ENCODE measurements around the gene SMPD4. TPM values are rescaled to one million over a fixed set of nuclear protein-coding genes. Genes with fewer than 3 reads are reported as not detected.
"Not testable (repeated sequence)": the region's sequence is repeated elsewhere in the genome, so short reads cannot be mapped to it uniquely, and the experiment has no call there.

Gene SMPD4
- total and polyA plus RNA-seq, 4 donors, result 27.3 to 46.4 (median 28.6) TPM

- H3K27me3 ChIP-seq (ENCODE audit: control insufficient read depth in 3 of 3, insufficient read depth in 3 of 3, low read length in 2 of 3), result no peaks in the 10 kb centered on the region
- DNase-seq, result no peak
- peaks cover 24 to 48% (median 29%) of the 10 kb centered on the region in 4 donors for H3K36me3 ChIP-seq (ENCODE audit: control insufficient read depth in 4 of 4, insufficient read depth in 4 of 4, low read length in 4 of 4)
- 89 to 95% methylated on average over 7 of the region's 7 CpGs for WGBS, 2 donors
- no peaks in the 10 kb centered on the region for H3K9me3 ChIP-seq (ENCODE audit: control insufficient read depth in 4 of 4, insufficient read depth in 3 of 4, low read length in 3 of 4)
- ATAC-seq (ENCODE audit: insufficient read depth, low FRiP score), result no peak
- H3K9ac ChIP-seq (ENCODE audit: insufficient read depth in 1 of 2, low read length in 2 of 2), result no peak overlapping the region
- H3K27ac ChIP-seq (ENCODE audit: low read depth in 1 of 2, low read length in 1 of 2), result no peak overlapping the region
- H3K4me3 ChIP-seq, result no peak overlapping the region
- no peaks in the 10 kb centered on the region for H3K4me1 ChIP-seq (ENCODE audit: control insufficient read depth in 5 of 5, insufficient read depth in 5 of 5, low read length in 5 of 5)
- no peak for TF ChIP-seq CTCF (IDR thresholded peaks at IDR 0.05; ENCODE audit: control extremely low read depth, extremely low read depth)
Measured at GRCh38 chr2:130169896-130170295, 11.5 kb downstream of the SMPD4 start.

- not testable (repeated sequence) for DNase-seq; H3K9me3 ChIP-seq (ENCODE audit: control insufficient read depth in 4 of 4, insufficient read depth in 3 of 4, low read length in 3 of 4); H3K4me1 ChIP-seq (ENCODE audit: control insufficient read depth in 5 of 5, insufficient read depth in 5 of 5, low read length in 5 of 5); H3K27me3 ChIP-seq (ENCODE audit: control insufficient read depth in 3 of 3, insufficient read depth in 3 of 3, low read length in 2 of 3); ATAC-seq (ENCODE audit: insufficient read depth, low FRiP score); H3K9ac ChIP-seq (ENCODE audit: insufficient read depth in 1 of 2, low read length in 2 of 2); H3K4me3 ChIP-seq; H3K27ac ChIP-seq (ENCODE audit: low read depth in 1 of 2, low read length in 1 of 2)
- peaks cover 24 to 48% (median 28%) of the 10 kb centered on the region in 4 donors for H3K36me3 ChIP-seq (ENCODE audit: control insufficient read depth in 4 of 4, insufficient read depth in 4 of 4, low read length in 4 of 4)
- WGBS, 2 donors, result 93% methylated on average over 3 of the region's 3 CpGs
Measured at GRCh38 chr2:130169163-130169562, 12.2 kb downstream of the SMPD4 start.

- 77 to 81% methylated on average over 3 of the region's 3 CpGs for WGBS, 2 donors
- not testable (repeated sequence) for H3K4me3 ChIP-seq; DNase-seq; ATAC-seq (ENCODE audit: insufficient read depth, low FRiP score); H3K27me3 ChIP-seq (ENCODE audit: control insufficient read depth in 3 of 3, insufficient read depth in 3 of 3, low read length in 2 of 3); H3K27ac ChIP-seq (ENCODE audit: low read depth in 1 of 2, low read length in 1 of 2); H3K9ac ChIP-seq (ENCODE audit: insufficient read depth in 1 of 2, low read length in 2 of 2); H3K9me3 ChIP-seq (ENCODE audit: control insufficient read depth in 4 of 4, insufficient read depth in 3 of 4, low read length in 3 of 4); H3K4me1 ChIP-seq (ENCODE audit: control insufficient read depth in 5 of 5, insufficient read depth in 5 of 5, low read length in 5 of 5)
- H3K36me3 ChIP-seq (ENCODE audit: control insufficient read depth in 4 of 4, insufficient read depth in 4 of 4, low read length in 4 of 4), result peaks cover 23 to 45% (median 27%) of the 10 kb centered on the region in 4 donors
Measured at GRCh38 chr2:130166611-130167010, 14.8 kb downstream of the SMPD4 start.

- DNase-seq, result no peak
- no peaks in the 10 kb centered on the region for H3K27me3 ChIP-seq (ENCODE audit: control insufficient read depth in 3 of 3, insufficient read depth in 3 of 3, low read length in 2 of 3)
- 97% methylated on average over 8 of the region's 8 CpGs for WGBS, 2 donors
- H3K4me1 ChIP-seq (ENCODE audit: control insufficient read depth in 5 of 5, insufficient read depth in 5 of 5, low read length in 5 of 5), result no peaks in the 10 kb centered on the region
- H3K36me3 ChIP-seq (ENCODE audit: control insufficient read depth in 4 of 4, insufficient read depth in 4 of 4, low read length in 4 of 4), result peaks cover 19 to 44% (median 25%) of the 10 kb centered on the region in 4 donors
- no peaks in the 10 kb centered on the region for H3K9me3 ChIP-seq (ENCODE audit: control insufficient read depth in 4 of 4, insufficient read depth in 3 of 4, low read length in 3 of 4)
- no peak overlapping the region for H3K4me3 ChIP-seq
- no peak overlapping the region for H3K9ac ChIP-seq (ENCODE audit: insufficient read depth in 1 of 2, low read length in 2 of 2)
- no peak for ATAC-seq (ENCODE audit: insufficient read depth, low FRiP score)
- no peak overlapping the region for H3K27ac ChIP-seq (ENCODE audit: low read depth in 1 of 2, low read length in 1 of 2)
- no peak for TF ChIP-seq CTCF (IDR thresholded peaks at IDR 0.05; ENCODE audit: control extremely low read depth, extremely low read depth)
Measured at GRCh38 chr2:130165293-130166016, 15.9 kb downstream of the SMPD4 start.
